Colon (tissue), 2 donors: ENCODE measurements around the gene OR6B2.

Experiments used
- FAIRE-seq: peaks from 2 replicates; lab custom pipeline; 2012; peaks lifted over from hg19 to GRCh38; lab: Jason Lieb, UNC
- donor health status: control.
- donor health status: control.

The OR6B2 gene

GRCh38 chr2:240041363-240041762 lies 11.1 kb upstream of the OR6B2 start:
- no peak for FAIRE-seq

- no peak for FAIRE-seq
Observed at GRCh38 chr2:240037358-240037757, 7.1 kb upstream of the OR6B2 start.

DNA sequence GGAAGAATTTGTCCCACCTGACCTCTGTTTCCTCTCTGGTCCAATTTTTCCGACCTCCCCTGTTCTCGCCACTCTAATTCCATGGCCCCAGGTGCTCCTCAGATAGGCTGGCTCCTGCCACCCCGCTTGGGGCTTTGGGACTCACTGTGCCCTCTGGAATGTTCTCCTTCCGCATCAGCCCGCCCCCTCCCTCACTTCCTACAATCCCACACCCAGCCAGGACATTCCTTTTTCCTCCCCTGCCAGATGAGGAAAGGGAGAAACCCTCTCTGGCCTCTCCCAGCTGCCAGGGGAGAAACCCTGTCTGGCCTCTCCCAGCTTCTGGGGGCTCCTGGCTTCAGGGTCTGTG lies 3.1 kb upstream of the OR6B2 start:
- FAIRE-seq = no peak

GRCh38 chr2:240032406-240033329 lies 2.4 kb upstream of the OR6B2 start:
- no peak for FAIRE-seq

- no peak for FAIRE-seq
Observed at GRCh38 chr2:240024766-240025165, 5.5 kb downstream of the OR6B2 start.

DNA sequence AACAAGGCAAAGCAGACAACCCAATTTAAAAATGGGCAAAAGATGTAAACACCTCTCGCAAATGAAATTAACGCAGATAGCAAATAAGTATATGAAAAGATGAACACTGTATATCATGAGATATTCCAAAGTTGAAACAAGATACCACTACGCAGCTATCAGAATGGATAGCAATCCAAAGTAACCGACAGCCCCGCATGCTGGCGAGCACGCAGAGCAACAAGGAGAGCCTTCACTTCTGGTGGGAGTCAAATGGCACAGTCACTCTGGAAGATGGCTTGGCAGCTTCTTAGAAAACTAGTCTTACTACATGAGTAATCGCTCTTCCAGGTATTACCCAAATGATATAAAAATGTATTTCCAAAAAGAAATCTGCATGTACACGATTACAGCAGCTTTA lies 6.4 kb downstream of the OR6B2 start:
- FAIRE-seq = no peak

DNA sequence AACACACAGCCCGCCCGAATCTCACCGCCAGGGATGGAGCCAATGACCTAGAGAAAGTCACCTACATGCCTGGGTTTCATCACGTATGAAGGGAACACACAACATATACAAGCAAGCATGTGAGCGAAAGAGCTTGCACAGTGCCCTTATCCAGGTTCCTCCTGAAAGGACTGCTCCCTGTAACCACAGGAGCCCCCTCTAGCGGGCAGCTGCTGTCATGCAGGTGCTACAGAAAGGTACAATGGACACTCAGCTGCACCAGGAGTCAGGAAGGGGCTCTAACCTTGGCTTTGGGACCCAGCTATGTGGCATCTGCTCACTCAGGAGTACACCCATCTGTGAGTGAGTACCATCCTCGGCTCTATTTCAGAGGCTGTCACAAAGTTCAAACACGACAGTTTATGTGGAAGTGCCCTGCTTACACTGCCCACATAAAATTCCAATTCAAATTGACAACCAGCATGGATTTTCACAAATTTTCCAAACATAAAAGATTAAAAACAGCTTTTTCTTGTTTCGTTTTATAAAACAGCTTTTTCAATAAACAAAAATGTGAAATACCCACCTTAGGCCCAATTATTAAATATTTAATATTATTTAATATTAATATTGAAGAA lies 8.6 kb downstream of the OR6B2 start:
- no peak for FAIRE-seq

DNA sequence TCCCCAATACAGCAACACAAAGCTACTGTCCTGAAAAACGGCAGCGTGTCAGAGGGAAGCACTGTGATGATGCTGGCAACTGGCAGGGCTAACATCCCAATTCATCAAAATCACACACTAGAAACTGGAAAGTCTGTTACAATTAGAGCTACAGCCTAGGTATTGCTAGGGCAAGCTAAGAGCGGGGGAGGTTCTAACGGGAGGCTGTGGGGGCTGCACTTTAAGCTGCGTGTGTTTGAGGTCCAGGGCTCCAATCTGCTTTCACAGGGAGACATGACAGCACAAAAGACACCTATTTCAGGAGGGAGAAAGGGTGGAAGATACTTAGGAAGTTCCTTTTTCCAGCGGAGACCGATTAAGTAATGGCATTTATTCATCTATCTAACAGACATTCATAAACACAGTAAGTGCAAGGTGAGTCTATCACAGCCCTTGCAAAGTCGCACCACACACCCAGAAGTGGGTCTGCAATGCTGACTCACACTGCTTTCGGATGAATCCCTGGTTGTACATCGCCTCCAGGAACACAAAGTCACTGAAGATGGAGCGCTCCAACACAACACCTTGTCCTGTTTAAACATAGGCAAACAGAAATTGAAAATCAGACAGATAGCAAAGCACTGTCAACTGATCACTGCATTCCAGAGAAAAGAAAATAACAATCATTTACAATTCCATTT lies 12.0 kb downstream of the OR6B2 start:
- FAIRE-seq = no peak

- no peak for FAIRE-seq
Observed at GRCh38 chr2:240014327-240014726, 15.9 kb downstream of the OR6B2 start.

GRCh38 chr2:240013343-240013742 lies 16.9 kb downstream of the OR6B2 start:
- FAIRE-seq = no peak

DNA sequence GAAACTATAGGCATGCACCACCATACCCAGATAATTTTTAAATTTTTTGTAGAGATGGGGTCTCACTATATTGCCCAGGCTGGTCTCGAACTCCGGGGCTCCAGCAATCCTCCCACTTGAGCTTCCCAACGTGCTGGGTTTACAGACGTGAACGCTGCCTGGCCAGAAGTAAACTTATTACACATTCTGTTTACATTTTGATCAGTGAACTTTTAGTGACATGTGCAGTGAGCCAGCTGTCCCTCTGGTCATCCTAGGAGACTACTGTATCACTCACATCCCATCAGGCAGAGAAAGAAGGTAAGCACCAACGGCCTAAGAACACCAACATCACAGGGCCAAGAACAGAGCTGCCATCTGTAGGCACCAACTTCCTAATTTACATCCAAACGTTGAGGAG lies 27.2 kb downstream of the OR6B2 start:
- no peak for FAIRE-seq

GRCh38 chr2:240000671-240001070 lies 29.6 kb downstream of the OR6B2 start:
- no peak for FAIRE-seq

DNA sequence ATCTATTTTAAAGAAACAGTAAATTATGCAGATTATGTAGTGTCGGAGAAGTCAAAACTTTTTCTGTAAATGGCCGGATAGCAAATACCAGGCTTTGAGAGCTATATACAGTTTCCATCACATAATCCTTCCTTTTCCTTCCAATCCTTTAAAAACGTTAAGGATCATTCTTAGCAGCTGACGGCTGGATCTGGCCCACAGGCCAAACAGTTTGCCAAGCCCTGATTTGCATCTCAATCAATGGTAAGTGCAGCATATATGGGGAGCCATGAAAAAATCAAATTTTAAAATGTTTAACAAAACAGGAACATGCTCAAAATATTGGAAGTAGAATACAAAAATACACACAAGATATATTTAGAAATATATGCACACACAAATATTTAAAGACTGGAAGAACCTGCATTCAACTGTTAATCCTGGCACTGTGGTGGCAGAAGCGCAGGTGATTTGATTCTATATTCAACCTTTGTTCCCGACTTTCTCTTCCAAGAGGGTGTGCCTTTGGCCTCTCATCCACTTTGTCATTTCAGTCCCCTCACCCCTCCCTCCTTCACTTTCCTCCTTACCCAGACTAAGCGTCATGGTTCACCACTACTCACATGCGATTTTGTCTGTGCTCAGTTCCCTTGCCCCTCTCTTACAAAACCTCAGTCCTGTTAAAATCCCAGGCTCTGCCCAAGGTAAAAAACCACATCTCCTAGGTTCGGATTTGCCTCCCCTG lies 32.4 kb downstream of the OR6B2 start:
- FAIRE-seq = no peak

- no peak for FAIRE-seq
Observed at GRCh38 chr2:239994086-239994485, 36.1 kb downstream of the OR6B2 start.

DNA sequence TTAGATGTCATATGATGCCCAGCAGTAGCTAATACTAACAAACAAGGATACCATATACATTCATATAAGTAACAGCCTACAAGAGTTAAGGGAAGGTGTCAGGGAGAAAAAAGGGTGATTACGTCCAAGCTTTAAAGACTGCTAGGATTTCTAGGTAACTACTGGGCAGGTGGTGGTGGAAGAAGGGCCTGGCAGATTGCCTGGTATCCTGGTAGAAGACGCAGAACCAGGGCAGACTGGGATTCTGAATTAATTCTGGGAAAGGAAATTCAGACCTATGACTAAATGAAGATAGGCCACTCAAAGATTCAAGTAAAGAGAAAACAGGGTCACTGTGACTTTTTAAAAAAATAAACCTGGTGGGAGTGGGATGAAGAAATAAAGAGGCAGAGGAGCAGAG lies 36.9 kb downstream of the OR6B2 start:
- FAIRE-seq = no peak

DNA sequence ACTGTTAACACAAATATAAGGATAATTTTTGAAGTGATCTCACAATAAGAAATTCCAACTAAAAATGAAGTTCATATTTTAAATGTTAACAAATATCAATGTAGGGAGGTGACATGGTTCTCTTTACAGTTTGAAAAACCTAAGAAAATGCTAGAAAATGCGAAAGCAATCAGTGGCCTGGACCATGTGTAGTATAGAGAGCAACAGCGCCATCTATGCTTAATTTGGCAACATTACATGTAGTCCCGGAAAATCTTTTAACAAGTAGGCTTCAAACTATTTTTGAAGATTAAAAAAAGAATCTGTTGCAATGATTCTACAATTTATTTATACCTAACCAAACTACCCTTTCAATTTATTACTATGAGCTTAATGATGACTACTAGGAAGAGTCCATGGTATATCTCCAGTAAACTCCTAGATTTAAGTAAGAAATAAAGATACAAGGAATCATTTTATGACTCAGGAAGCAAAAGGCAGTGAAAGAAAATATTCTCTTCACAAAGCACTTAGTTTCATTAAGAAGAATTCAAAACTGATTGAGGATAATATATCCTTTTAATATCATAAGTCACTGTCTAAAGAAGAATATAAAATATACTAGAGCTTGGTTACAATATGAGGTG lies 38.4 kb downstream of the OR6B2 start:
- peak; percentile 72 for FAIRE-seq

GRCh38 chr2:239990966-239991365 lies 39.3 kb downstream of the OR6B2 start:
- no peak for FAIRE-seq

DNA sequence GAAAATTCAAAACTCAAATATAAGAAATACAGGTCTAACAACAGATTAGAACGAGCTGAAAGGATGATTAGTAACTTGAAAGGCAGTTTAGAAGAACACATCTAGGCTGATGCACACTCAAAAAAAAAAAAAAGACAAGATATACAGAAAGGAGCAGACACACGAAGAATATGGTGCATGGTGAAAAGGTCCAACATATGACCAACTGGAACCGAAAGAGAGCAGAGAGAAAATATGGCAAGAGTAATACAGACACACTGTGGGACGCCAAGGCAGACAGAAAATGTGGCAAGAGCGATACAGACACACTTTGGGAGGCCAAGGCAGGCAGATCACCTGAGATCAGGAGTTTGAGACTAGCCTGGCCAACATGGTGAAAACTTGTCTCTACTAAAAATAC lies 44.9 kb downstream of the OR6B2 start:
- no peak for FAIRE-seq

GRCh38 chr2:239984421-239985194 lies 45.6 kb downstream of the OR6B2 start:
- FAIRE-seq = no peak

GRCh38 chr2:239983004-239983778 lies 47.0 kb downstream of the OR6B2 start:
- no peak for FAIRE-seq
